ENCODE measurements around the gene EPHB1.
"Not testable (repeated sequence)": the region's sequence is repeated elsewhere in the genome, so short reads cannot be mapped to it uniquely, and the experiment has no call there.

The EPHB1 gene

GRCh38 chr3:135034291-135034768 is 239.3 kb downstream of the EPHB1 start:
- no peak for DNase-seq (ENCODE audit: low spot score)
- TF ChIP-seq, protein P1, sequence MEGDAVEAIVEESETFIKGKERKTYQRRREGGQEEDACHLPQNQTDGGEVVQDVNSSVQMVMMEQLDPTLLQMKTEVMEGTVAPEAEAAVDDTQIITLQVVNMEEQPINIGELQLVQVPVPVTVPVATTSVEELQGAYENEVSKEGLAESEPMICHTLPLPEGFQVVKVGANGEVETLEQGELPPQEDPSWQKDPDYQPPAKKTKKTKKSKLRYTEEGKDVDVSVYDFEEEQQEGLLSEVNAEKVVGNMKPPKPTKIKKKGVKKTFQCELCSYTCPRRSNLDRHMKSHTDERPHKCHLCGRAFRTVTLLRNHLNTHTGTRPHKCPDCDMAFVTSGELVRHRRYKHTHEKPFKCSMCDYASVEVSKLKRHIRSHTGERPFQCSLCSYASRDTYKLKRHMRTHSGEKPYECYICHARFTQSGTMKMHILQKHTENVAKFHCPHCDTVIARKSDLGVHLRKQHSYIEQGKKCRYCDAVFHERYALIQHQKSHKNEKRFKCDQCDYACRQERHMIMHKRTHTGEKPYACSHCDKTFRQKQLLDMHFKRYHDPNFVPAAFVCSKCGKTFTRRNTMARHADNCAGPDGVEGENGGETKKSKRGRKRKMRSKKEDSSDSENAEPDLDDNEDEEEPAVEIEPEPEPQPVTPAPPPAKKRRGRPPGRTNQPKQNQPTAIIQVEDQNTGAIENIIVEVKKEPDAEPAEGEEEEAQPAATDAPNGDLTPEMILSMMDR (IDR thresholded peaks at IDR 0.05; ENCODE audit: extremely low read depth, missing control alignments): no peak

GRCh38 chr3:135034891-135035440 is 239.9 kb downstream of the EPHB1 start:
- TF ChIP-seq, protein P1 (IDR thresholded peaks at IDR 0.05; ENCODE audit: extremely low read depth, missing control alignments): no peak
- DNase-seq (ENCODE audit: low spot score): no peak

DNA sequence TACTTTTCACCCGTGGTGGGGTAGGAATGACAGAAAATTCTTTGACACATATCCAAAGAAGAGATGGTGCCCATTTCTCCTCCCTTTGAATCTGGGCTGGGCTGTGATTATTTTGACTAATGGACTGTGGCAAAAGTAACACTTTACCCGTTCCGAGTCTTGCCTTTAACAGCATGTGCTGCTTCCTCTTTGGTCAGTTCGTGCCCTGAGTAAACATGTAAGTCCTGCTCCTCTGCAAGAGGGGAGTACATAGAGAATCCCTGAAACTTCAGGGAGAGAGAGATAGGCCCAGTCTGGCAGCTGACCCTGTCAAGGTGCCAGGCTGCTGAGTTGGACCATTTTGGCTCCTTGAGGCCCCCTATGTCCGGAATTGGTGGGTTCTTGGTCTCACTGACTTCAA is 243.1 kb downstream of the EPHB1 start:
- no peak for DNase-seq (ENCODE audit: low spot score)
- TF ChIP-seq, protein P1 (IDR thresholded peaks at IDR 0.05; ENCODE audit: extremely low read depth, missing control alignments): no peak

GRCh38 chr3:135039536-135039935 is 244.5 kb downstream of the EPHB1 start:
- DNase-seq (ENCODE audit: low spot score): not testable (repeated sequence)

GRCh38 chr3:135040321-135041240 is 245.5 kb downstream of the EPHB1 start:
- TF ChIP-seq, protein P1 (IDR thresholded peaks at IDR 0.05; ENCODE audit: extremely low read depth, missing control alignments): no peak
- no peak for DNase-seq (ENCODE audit: low spot score)

GRCh38 chr3:135041601-135042000 is 246.5 kb downstream of the EPHB1 start:
- TF ChIP-seq, protein P1 (IDR thresholded peaks at IDR 0.05; ENCODE audit: extremely low read depth, missing control alignments): no peak
- DNase-seq (ENCODE audit: low spot score): no peak

DNA sequence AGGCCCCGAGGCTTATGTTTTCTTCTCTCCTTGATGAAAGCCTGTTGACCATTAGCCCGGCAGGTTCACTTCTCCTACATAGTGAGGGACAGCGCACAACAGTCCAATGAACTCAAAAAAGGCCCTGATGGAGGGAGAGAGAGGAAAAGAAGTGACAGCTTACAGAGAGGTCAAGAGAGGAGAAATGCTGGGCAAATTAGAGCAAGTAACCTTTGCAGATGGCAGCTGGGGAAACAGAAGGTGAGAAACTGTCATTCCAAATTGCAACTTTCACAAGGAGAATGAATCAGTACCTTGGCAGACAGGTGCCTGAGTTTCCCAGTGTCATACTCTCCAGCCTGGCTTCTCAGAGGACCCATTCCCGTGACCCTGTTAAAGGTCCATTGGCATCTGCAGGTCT is 252.0 kb downstream of the EPHB1 start:
- TF ChIP-seq, protein P1 (IDR thresholded peaks at IDR 0.05; ENCODE audit: extremely low read depth, missing control alignments): no peak
- no peak for DNase-seq (ENCODE audit: low spot score)

Data from GM20000 (cell line).